ENCODE results near the gene RNASEH2A.
"Not testable (repeated sequence)": the region's sequence is repeated elsewhere in the genome, so short reads cannot be mapped to it uniquely, and the experiment has no call there.

The RNASEH2A gene

GRCh38 chr19:12834566-12834943 is 28.2 kb downstream of the RNASEH2A start, which contains the start of gene RTBDN:
RTBDN (minus strand) TSS chr19:12834579; CDS start chr19:12829979, 4,600 bp downstream.
- no peak for DNase-seq

DNA sequence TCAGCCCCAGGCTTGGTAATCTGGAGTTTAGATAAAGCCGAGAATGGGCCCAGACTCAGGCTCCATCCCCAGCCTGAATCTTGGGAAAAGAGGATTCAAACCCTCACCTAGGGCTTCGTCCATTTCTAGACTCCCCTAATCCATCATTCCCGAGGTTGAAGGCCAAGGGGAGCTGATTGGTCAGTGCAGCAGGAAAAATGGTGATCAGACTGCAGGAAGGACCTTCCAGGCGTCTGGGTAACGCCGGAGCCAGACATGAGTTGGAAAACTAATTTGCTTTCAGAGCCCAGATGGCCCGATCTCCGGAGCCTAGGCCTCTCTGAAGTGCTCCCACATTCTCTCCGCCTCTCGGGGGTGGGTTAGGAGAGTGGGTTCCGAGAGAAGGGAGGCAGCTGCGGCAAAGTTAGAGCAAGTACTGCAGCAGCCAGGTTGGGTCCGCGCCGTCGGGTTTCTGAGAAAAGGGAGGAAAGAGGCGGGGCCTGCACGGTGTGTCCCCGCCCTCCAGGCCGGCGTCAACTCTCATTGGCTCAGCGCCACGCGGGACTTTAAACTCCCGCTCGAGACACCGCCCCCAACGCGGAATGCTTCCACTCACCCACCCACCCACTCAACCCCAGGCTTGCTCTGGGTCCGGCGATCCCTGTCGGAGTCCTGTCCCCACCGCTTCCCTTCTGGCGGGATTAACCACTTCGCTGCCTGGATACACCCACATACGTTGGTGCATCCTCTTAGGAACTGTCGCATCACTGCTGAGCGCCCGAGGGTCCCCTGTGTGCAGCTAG is 28.8 kb downstream of the RNASEH2A start:
- no peak for DNase-seq

DNA sequence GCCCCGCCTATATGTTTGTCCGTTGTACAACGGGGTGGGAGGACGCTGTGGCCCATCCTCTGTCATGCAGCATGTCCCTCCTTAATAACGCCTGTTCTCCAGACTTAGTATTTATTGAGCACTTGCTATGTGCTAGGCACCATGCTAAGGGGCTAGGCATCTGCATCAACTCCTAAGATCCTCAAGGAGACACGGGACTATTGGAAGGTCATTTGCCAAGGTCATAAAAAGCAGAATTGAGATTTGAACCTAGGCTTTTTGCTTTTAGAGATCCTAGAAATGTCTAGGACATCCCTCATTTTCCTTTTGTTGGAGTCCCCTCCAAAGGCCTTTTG is 30.1 kb downstream of the RNASEH2A start:
- no peak for DNase-seq

DNA sequence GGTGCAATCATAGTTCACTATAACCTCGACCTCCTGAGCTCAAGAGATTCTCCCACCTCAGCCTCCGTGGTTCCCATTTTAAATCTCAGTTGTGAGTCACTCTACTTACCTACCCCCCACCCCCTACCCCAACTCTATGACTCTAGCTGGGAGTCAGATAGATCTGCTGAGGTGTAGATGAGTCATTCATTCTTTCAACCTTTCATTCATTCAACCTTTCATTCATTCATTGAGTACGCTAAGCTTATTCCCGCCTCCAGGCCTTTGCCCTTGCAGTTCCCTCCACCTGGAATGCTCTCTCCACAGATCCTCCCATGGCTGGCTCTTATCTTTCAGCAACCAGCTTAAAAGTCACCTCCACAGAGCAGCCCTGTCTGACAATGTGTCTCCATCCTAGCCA is 30.8 kb downstream of the RNASEH2A start:
- DNase-seq, result no peak

DNA sequence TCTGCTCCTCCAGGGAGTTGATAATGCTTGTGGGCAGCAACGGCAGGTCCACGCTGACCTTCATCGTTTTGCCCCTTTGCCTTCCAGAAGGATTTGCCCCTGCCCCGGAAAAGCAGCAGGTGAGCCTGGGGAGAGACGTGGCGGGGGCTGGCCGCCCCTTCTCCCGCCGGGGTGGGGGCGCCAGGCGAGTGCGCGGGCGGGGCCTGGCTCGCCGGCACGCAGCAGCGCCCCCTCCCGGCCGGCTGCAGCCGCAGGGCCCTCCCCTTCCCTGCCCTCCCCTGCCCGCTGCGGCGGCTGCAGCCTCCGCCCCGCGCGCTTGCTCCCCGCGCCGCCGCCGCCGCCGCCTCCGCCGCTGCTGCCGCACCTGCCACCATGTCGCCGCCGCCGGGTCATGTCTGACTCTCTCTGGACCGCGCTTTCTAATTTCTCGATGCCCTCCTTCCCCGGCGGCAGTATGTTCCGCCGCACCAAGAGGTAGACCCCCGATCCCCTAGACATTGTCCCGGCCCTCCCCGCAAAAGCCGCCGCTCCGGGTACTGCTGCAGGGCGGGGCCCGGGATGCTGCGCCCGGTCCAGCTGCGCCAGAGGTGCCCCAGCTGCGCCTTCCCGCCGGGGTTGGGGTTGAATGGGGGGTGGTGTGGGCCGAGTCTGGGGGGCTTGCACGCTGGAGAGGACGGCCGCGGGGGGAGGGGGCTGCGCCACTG is 31.9 kb downstream of the RNASEH2A start, which contains the start of gene MAST1:
TSS of gene MAST1 (plus strand) at position 334 of the 704 bp plus-strand sequence. CDS start at position 392, 58 bp downstream.
- no peak for DNase-seq

GRCh38 chr19:12838886-12839756 is 32.7 kb downstream of the RNASEH2A start:
- DNase-seq, result no peak

GRCh38 chr19:12840091-12841079 is 34.0 kb downstream of the RNASEH2A start:
- peak; percentile 89 for DNase-seq

GRCh38 chr19:12841094-12841493 is 34.7 kb downstream of the RNASEH2A start:
- no peak for DNase-seq

DNA sequence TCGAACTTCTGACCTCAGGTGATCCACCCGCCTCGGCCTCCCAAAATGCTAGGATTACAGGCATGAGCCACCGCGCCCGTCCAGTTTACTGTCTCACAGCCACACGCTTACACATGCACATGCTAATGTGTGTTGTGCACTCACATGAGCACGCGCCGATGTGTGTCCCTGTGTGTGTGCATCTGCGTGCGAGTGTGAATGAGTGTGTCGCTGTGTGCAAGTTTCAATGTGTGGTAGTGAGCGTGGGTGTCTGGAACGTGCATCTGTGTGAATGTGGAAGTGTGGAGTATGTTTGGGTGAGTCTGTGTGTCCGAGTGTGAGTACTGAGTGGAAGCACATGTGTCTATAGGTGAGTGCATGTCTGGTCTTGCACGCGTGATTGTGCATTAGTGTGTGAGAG is 36.1 kb downstream of the RNASEH2A start:
- DNase-seq, result no peak

DNA sequence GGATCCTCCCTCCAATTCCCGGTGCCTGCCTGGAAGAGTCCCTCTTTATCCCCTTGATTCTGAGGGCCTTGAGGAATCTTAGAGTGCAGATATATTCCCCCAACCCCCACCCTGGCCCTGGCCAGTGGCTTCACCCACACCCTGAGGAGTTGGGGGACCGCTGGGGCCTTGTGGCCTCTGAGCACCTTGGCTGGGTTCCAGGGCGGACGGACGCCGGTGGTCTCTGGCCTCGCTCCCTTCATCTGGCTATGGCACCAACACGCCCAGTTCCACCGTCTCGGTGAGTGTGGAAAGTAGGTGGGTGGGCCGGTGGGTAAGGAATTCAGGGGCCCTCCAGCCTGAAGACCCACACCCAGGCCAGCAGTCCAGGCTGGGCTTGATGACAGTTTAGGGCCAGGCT is 36.9 kb downstream of the RNASEH2A start:
- no peak for DNase-seq

- DNase-seq, result no peak
These were observed 37.8 kb downstream of the RNASEH2A start for GRCh38 chr19:12843999-12844732.

- DNase-seq, result not testable (repeated sequence)
These were observed 40.2 kb downstream of the RNASEH2A start for GRCh38 chr19:12846613-12847012.

DNA sequence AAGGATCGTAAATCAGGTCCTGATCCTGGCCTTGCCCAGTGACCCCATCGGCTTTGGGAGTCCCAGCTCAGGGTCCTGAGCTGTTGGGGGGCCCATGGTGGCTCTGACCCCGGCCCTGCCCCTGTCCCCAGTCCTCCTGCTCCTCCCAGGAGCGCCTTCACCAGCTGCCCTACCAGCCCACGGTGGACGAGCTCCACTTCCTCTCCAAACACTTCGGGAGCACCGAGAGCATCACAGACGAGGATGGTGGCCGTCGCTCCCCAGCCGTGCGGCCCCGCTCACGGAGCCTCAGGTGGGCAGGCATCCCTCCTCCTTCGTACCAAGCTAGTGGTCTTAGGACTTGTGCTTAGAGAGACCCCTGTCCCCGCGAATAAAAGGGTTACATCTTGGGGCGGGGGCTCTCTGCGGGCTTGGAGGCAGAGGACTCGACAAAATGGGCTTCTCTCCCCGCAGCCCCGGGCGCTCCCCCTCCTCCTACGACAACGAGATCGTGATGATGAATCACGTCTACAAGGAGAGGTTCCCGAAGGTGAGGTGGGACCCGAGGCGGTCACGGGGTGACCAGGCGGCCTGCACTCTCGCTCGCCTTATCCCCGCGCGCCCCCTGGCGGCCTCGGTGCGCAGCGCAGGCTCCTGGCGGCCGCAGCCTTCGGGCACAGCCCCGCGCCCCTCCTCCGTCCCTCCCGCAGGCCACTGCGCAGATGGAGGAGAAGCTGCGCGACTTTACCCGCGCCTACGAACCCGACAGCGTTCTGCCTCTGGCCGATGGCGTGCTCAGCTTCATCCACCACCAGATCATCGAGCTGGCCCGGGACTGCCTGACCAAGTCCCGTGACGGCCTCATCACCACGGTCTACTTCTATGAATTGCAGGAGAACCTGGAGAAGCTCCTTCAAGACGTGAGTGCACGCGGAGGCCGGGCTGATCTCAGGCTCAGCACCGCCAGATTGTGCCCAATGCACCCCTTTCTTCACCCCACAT is 41.1 kb downstream of the RNASEH2A start:
- DNase-seq, result no peak

DNA sequence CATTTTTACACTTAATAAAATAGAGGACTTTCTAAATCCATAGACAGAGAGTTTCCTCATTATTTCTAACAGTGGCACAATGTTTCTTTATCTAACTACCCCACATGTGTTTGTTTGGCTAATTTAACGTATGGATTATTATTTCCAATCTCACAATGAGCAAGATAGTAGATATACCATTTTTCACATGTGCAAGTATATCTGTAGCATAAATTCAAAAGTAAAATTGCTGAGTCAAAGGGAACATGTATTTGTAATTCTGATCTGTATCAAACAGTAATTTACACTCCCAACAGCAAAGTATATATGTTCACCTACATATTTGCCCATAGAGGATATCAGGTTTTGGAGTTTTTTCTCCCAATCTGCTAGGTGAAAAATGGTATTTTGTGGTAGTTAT is 50.3 kb downstream of the RNASEH2A start:
- DNase-seq, result no peak

DNA sequence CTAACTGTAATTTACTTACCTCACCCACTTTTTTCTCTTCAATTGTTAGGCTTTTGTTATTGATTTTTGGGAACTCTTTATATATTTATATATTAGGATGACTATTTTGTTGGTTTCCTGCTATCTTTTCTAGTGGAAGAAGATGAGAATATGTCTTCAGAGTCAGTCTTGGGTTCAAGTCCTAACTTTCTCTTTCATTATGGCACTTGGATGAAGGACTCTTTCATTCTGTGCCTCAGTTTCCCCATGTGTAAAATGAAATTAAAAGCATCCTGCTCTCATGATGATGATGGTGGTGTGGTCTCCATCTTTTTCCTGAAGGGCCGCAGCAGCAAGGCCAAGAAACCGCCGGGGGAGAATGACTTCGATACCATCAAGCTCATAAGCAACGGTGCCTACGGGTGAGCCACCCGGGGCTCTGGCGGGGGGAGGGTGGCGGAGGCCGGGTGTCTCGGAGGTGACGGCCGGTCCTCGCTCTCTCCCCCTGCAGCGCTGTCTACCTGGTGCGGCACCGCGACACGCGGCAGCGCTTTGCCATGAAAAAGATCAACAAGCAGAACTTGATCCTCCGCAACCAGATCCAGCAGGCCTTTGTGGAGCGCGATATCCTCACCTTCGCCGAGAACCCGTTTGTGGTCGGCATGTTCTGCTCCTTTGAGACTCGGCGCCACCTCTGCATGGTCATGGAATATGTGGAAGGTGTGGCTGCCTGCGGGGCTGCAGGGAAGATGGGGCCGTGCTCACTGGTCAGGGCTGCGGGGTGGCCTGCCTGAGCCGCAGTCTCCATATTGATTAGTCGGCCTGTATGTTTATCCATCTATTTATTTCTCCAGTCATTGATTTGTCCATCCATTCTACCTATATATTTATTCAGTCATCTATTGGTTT is 51.9 kb downstream of the RNASEH2A start:
- no peak for DNase-seq

DNA sequence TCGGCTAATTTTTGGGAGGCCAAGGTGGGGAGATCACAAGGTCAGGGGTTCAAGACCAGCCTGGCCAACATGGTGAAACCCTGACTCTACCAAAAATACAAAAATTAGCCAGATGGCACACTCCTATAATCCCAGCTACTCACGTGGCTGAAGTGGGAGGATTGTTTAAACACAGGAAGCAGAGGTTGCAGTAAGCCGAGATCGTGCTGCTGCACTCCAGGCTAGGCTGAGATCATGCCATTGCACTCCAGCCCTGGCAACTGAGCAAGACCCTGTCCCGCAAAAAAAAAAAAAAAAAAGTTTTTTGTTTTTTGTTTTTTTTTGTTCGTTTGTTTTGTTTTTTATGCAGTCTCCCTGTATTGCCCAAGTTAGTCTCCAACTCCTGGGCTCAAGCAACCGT is 53.2 kb downstream of the RNASEH2A start:
- no peak for DNase-seq
